ENCODE results near the gene RUNX3.
"Not testable (repeated sequence)": the region's sequence is repeated elsewhere in the genome, so short reads cannot be mapped to it uniquely, and the experiment has no call there.

RUNX3 gene

DNA sequence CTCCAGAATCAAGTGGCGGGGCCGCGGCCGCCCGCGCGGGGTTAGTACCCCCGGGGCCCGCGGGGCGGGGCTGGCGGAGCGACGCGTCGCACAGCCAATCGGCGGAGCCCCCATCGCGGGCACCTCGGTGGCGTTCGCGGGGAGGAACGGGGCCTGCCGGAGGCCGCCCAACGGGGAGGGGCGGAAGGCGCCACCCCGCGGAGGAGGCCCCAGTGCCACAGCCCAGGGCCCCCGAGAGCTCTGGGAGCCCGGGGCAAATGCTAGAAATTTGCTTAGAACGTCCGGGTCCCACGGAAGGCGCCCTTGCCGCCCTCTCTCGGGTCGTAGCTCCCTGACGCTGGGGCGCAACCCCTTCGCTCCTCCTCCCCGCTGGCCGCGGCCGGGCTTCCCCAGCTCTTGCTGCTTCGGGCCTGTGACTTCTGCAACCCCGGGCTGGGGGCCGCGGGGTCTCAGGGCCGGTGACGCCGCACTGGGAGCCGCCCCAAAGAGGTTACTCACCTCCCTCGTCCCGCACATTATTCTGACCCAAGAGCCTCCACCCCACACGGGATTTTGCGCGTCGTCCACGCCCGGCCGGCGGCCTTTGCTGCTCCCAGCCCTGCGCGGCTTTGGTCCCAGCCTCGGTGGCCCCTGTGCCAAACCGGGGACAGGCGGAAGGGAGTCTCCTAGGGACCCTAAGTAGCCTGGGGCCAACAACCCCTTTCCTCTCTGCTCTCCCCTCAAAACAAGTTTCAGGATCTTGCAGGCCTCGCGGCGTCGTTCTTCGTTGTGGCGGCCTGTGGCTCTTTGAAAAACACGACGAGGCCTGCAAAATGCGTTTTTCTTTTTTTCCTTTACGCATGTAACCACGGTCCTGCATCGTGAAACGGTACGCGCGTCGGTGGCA, at the start of gene RUNX3:
TSS of gene RUNX3 (minus strand) at position 17 of the 886 bp plus-strand sequence. CDS start 408 bp downstream, outside the sequence.
- peak; percentile 80 for DNase-seq

DNA sequence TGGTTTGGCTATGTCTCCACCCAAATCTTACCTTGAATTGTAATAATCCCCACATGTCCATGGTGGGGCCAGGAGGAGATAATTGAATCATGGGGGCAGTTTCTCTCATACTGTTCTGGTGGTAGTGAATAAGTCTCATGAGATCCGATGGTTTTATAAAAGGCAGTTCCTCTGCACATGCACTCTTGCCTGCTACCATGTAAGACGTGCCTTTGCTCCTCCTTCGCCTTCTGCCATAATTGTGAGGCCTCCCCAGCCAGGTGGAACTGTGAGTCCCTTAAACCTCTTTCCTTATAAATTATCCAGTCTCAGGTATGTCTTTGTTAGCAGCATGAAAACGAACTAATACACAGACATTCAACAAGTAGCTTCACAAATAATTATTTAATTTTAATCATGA, 49.2 kb upstream of the RUNX3 start:
- DNase-seq: not testable (repeated sequence)

DNA sequence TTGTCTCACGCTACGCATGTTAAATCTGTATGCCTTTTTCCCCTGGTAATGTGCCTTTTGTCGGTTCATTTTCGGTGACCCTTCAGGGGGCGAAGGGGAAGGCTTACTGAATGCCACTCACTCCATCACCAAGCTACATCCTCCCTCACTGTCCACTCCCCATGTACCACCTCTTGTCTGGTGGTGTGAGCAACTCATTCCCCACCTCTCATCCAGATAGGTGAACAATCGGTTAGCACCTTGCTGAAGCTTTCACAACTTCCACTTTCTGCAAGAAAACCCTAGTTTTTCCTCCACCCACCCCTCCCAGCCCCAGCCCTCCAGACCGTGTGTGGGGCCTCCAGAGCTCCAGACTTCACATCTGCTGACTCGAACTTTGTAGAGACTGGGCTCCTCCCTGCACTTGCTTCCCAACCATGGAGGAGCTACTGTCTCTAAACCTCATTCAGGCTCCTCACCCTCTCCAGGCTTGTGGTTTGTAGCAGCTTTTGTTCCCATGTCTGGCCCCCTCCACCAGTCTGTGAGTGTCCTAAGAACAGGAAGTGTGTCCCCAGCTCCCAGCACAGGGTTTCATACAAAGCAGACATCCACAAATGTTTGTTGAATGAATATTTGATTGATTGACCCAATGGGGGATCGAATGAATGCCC, 48.4 kb upstream of the RUNX3 start:
- no peak for DNase-seq

- DNase-seq: no peak
These were observed 45.3 kb upstream of the RUNX3 start for GRCh38 chr1:24975391-24975790.

GRCh38 chr1:24973315-24973714, 43.2 kb upstream of the RUNX3 start:
- DNase-seq: no peak

- no peak for DNase-seq
These were observed 42.8 kb upstream of the RUNX3 start for GRCh38 chr1:24972915-24973242.

DNA sequence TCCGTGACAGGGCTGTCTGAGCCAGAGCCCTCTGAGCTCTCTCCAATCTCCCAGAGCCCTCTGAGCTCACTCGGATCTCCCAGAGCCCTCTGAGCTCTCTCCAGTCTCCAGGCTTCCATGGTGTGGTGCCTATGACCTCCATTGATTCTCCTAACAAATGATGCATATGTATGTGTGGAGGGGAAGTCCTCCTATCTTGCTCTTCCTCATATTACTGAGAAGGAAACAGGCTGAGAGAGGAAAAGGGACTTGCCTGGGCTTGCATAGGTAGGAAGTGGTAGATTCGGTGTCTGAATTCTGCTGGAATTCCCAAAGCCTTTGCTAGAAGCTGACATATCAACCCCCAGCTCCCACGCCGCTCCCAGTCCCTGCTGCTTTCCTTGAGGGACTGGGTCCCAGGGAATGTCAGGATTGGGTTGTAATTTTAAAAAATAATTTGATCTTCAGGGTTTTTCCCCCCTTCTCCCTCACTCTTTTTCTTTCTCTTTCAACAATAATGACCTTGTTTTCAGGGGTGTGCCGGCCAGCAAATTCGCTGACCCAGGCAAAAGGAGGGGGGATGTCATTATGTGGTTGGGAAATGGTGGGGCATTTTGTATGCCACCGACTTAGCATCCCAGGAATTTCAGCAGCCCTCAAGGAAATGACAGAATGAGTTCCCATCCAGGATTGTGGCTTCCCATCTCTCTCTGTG, 42.3 kb upstream of the RUNX3 start:
- no peak for DNase-seq

GRCh38 chr1:24970926-24971875, 41.1 kb upstream of the RUNX3 start:
- DNase-seq: no peak

DNA sequence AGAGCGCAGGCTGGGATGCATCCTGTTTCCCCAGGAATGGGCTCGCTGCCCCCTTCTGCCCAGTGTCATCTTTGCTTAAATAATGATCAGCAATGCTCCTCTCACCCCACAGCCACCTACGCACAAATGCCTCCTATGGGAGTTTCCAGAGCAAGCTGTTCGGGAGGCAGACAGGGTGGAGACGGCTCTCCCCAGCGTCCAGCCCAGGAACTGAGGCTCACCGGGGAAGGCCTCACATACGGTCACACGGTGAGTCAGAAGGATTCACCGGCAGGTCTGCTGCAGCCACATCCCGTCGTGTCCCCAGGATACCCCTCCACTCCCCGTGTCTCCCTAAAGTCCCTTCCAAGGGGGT, 40.3 kb upstream of the RUNX3 start:
- DNase-seq: no peak

GRCh38 chr1:24969596-24970398, 39.7 kb upstream of the RUNX3 start:
- DNase-seq: no peak

DNA sequence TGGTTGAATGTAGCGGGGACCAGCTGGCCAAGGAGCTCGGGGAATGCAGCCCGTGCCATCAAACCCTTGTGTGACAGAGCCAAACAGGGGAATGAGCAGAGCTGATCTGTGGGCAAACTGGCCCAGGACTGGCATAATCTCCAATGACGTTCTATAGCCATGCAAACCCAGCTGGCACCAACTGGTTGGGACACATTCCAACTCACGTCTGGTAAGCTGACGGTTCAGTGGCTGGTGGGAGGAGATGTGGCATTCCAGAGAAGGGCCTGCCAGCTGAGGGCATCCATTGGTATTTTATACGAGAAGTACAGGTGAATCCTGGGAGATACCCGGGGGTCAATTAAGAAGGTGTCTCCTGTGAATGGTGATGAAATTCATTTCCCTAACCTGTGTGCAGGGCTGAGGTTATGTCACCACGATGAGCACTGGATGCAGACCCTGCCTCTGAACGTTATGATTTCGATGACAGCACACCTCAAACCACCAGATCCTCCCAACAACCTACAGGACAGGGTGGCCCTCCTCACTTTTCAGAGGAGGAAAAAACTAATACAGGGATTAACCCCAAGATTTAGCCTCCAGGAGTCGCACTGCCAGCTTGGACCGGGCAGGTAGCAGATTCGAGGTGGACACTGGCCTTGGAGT, 39.0 kb upstream of the RUNX3 start:
- no peak for DNase-seq

- no peak for DNase-seq
These were observed 37.9 kb upstream of the RUNX3 start for GRCh38 chr1:24967962-24968361.

DNA sequence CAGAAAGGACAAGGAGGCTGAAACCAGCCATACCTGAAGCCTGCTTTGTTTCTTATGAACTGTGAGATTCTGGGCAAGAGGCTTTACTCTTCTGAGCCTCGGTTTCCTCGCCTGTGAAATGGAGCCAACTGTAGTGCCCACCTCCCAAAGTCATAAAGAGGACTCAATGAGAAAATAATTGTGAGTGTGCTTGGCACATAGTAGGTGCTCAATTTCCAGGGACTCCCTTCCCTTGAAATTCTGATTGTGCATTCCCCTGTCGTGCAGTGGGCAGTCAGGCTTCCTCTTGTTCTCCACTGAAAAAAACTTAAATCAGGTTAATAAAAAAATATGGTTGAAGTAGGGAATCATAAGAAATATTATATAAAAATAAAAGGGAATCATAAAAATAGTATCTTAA, 37.5 kb upstream of the RUNX3 start:
- DNase-seq: no peak

DNA sequence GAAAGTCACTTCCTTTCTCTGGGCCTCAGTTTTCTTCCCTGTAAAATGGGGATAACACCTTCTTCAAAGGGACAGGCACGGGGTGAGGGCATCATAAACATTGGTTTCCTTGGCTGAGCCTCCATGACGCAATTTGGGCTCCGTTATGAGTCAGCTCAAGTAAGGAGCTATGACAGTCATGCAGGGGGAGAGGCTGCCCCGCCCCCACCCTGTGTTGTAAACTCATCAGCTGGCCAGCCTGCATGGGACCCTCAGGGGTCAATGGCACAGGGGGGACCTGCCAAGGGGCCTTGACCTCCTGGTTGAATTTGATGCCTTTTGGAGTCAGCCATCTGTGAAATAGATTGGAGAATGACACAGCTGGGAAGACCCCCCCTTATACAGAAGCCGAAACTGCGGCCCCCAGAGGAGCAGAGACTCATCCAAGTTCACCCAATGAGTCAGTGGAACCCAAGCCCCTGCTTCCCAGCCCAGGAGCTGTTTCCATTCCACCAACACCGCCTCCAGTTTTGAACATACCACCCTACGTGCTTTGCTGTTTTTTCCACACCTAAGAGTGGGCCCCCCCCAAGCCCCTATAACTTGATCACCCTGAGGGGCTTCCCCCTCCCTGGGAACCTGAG, 36.8 kb upstream of the RUNX3 start:
- DNase-seq: no peak

DNA sequence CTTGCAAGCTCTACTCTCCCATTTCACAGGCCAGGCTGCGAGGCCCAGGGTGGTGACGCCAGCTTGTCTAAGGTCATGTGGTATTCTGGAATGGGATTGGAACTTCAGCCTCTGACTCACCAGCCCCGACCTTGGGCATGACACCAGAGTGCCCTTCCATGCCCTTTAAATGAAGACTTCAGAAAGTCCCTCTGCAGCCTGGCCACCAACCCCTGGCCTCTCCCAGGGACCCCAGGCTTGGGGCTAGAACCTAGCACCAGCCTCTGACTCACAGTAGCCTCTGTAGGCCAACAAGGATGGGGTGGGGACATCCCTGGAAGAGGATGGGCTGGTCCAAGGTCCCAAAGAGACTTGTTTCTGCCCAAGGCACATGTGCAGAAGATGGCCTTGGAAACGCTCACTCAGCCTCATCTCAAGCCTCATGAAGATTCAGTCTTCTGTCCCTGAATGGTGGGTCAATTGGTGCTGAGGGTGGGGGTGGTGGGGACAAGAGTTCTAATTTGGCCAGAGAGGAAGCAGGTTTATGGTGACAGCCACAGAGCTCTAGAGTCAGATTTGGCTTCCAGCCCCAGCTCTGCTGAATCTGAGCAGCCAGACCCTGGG, 36.1 kb upstream of the RUNX3 start:
- no peak for DNase-seq

- no peak for DNase-seq
These were observed 35.5 kb upstream of the RUNX3 start for GRCh38 chr1:24965571-24965930.

GRCh38 chr1:24964811-24965570, 34.9 kb upstream of the RUNX3 start:
- DNase-seq: peak; percentile 25

DNA sequence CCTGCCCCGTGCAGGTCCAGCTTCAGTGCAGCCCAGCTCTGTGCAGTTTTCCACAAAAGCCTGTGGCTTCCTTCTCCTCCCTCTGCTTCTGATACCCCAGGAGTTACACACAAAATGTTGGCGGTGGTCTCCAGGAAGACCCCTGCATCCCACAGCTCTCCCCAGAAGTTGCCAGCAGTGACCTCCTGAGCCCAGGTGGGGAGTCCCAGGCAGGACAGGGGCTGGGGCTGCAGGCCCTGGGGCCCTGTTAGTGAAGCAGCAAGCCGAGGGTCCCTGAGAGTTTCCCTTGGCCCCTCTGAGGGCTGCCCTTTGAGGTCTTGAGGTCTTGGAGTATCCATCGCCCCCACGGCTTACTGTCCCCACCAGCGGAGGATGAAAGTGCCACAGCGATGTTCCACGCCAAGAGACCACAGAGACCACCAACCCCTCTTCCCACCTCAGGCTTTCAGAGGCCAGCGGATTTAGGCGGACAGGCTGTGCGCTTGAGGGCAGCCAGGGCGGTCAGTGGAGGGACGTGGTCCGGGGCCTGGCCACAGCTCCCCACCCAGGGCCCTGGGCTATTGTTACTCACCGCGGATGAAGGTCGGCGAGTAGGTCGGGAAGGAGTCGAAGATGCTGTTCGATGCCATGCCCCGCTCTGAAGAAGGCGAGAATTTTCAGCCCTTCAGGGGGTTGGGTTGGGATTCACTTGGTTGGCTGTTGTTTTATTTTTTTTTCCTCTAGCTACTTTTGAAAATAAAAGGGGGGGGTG, 34.0 kb upstream of the RUNX3 start:
- DNase-seq: no peak

All from hematopoietic multipotent progenitor cell treated with erythropoietin and hydrocortisone succinate and interleukin-3 and kit ligand, for 8 days (in vitro differentiated cells).